NB4 (cell line): ENCODE measurements around the gene SLC7A7.

Experiments
- MYC ChIP-seq: IDR thresholded peaks from 2 replicates; pipeline ENCODE4 v1.6.1; 2011; ENCODE audit warnings: low read depth, low read length
- POLR2A ChIP-seq: IDR thresholded peaks from 2 replicates; pipeline ENCODE4 v1.6.1; 2011; ENCODE audit warnings: mild to moderate bottlenecking; ENCODE audit not compliant: insufficient read length; ENCODE audit errors: extremely low read depth
- TF ChIP-seq, protein P1 (sequence below): IDR thresholded peaks from one replicate; pipeline ENCODE4 v1.5.1; 2012; ENCODE audit warnings: low read depth, low read length
- TF ChIP-seq, protein P2 (sequence below): IDR thresholded peaks from 2 replicates; pipeline ENCODE4 v1.6.1; 2011; ENCODE audit warnings: low read depth, low read length

DNA sequence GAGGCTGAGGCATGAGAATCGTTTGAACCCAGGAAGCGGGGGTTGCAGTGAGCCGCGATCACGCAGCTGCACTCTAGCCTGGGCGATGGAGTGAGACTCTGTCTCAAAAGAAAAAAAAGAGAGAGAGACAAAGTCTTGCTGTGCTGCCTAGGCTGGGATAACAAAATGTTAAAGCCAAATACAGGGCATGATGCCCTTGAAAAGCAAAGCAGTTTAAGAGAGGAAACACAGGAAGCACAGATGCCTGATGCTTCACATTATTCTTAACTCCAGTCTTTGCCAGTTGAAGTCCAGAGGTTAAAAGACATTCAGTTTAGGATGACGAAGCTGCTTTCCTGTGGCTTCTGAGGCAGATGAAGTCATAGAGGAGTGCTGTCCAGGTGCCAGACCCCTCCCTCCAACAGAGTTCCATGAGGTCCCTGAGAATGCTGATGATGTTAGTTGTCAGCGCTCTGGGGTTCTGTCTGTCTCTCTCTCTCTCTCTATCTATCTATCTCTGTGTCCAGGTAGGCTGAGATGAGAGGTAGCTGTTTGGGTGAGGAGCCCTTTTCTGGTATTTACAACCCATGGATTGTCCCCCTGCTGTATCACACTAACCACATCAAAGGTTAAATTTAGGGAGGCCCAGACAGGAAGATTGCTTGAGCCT lies 9.6 kb upstream of the SLC7A7 start:
- TF ChIP-seq, protein P1, sequence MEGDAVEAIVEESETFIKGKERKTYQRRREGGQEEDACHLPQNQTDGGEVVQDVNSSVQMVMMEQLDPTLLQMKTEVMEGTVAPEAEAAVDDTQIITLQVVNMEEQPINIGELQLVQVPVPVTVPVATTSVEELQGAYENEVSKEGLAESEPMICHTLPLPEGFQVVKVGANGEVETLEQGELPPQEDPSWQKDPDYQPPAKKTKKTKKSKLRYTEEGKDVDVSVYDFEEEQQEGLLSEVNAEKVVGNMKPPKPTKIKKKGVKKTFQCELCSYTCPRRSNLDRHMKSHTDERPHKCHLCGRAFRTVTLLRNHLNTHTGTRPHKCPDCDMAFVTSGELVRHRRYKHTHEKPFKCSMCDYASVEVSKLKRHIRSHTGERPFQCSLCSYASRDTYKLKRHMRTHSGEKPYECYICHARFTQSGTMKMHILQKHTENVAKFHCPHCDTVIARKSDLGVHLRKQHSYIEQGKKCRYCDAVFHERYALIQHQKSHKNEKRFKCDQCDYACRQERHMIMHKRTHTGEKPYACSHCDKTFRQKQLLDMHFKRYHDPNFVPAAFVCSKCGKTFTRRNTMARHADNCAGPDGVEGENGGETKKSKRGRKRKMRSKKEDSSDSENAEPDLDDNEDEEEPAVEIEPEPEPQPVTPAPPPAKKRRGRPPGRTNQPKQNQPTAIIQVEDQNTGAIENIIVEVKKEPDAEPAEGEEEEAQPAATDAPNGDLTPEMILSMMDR: no peak
- TF ChIP-seq, protein P2, sequence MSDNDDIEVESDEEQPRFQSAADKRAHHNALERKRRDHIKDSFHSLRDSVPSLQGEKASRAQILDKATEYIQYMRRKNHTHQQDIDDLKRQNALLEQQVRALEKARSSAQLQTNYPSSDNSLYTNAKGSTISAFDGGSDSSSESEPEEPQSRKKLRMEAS: no peak
- TF ChIP-seq POLR2A (no peak), MYC (no peak)
